A549 treated with dexamethasone at 1 μM for 4 hours (cell line): ENCODE results near the gene GRIA1. TPM values are rescaled to one million over a fixed set of nuclear protein-coding genes. Genes with fewer than 3 reads are reported as not detected.

Experiments used
- total RNA-seq: library from RNA; stranded (reverse); fragments of 200-300 nt; extraction: Qiagen RNA extraction; gene quantifications from 5 replicates; pipeline ENCODE4 v1.2.3, GENCODE V29; 2022

Gene GRIA1
- total RNA-seq, result 0.01 TPM in 1 of 5 replicates, not detected in the others

GRCh38 chr5:153490118-153491037 is at the start of gene GRIA1:
Gene GRIA1 (plus strand): TSS chr5:153490670.

